ENCODE measurements around the gene SLC46A3.

GRCh38 chr13:28653111-28653510 lies 65.7 kb downstream of the SLC46A3 start:
- TF ChIP-seq EZH2 (IDR thresholded peaks at IDR 0.05; ENCODE audit: insufficient read depth, low read length) (no peak), CTCF (IDR thresholded peaks at IDR 0.05; ENCODE audit: insufficient read depth, low read depth, low read length) (no peak)
